ENCODE data around the gene VANGL2.

DNA sequence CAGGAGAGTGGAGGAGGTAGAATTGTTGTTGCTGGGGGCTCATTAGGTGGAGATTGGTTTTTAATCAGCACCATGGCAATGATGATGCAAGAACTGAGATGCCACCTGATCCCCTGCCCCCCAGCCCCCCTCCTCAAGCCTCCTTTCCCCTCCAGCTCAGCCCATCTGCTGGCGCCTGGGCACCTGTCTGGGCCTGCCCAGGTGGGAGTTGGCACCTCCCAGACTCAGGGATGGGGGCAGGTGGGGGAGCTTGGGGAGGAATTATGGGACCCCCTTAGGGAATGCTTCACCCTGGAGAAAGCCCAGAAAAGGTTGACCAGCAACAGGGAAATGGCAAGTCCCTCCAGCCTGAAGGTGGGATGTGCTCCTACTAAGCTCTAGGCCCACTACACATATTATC lies 35.0 kb upstream of the VANGL2 start:
- TF ChIP-seq POLR2AphosphoS5 (IDR thresholded peaks at IDR 0.05; ENCODE audit: low read depth, low read length): no peak
- no peak for TF ChIP-seq POLR2A (IDR thresholded peaks at IDR 0.05; ENCODE audit: low read depth, low read length)
- TF ChIP-seq TAF1 (IDR thresholded peaks at IDR 0.05; ENCODE audit: borderline replicate concordance, low read depth, low read length): no peak
